CD4-positive, alpha-beta T cell (primary cell): Measurements from ENCODE around the gene ZCCHC13. TPM values are rescaled to one million over a fixed set of nuclear protein-coding genes. Genes with fewer than 3 reads are reported as not detected.

ENCODE experiments used
- ATAC-seq: fragments of 200-7000 bp; cut with Tn5 transposase; one replicate; pipeline ENCODE4 v1.10.0; 2022; ENCODE audit warnings: mild to moderate bottlenecking; ENCODE audit not compliant: poor library complexity
- CTCF ChIA-PET: fragments of 350-600 bp; sonication (Branson Sonifier 250); formaldehyde crosslinking; loops from one replicate; lab custom pipeline; 2021; ENCODE audit warnings: antibody characterized with exemption, inconsistent platforms; lab: Charles Lee
- POLR2A ChIA-PET: fragments of 350-600 bp; sonication (Branson Sonifier 250); formaldehyde crosslinking; loops from one replicate; lab custom pipeline; 2021; ENCODE audit warnings: antibody characterized with exemption, inconsistent platforms; lab: Charles Lee
- DNase-seq, 14 experiments: peaks; one replicate each; pipeline ENCODE4 v3.0.0-alpha.2; 2013 to 2020; ENCODE audit warnings: mixed read lengths in 2 of 14
- H3K27ac ChIP-seq, 2 donors: one replicate each; pipeline versions ENCODE4 v1.5.1 to v1.7.0; 2013; ENCODE audit warnings: low read length in 2 of 2, low read depth in 1 of 2, mild to moderate bottlenecking in 1 of 2
- H3K27me3 ChIP-seq, 2 experiments: 1 replicate in 1 of 2; 2 replicates in 1 of 2; pipeline versions ENCODE4 v1.6.1 to v1.7.0; 2013; ENCODE audit warnings: low read length in 2 of 2, control low read depth in 1 of 2, mild to moderate bottlenecking in 1 of 2, moderate library complexity in 1 of 2; ENCODE audit not compliant: insufficient read depth in 2 of 2, control insufficient read depth in 1 of 2
- H3K36me3 ChIP-seq: one replicate; pipeline ENCODE4 v1.6.1; 2013; ENCODE audit warnings: low read length, control low read depth; ENCODE audit not compliant: insufficient read depth
- H3K4me1 ChIP-seq: one replicate; pipeline ENCODE4 v1.6.1; 2013; ENCODE audit warnings: low read length, control low read depth; ENCODE audit not compliant: insufficient read depth
- H3K4me3 ChIP-seq: one replicate; pipeline ENCODE4 v1.5.1; 2013; ENCODE audit warnings: mild to moderate bottlenecking, low read length, moderate library complexity
- H3K9me3 ChIP-seq, 2 experiments: 1 replicate in 1 of 2; 2 replicates in 1 of 2; pipeline versions ENCODE4 v1.6.1 to v1.7.0; 2013; ENCODE audit warnings: low read length in 2 of 2, mild to moderate bottlenecking in 2 of 2, control low read depth in 1 of 2, moderate library complexity in 1 of 2; ENCODE audit not compliant: control insufficient read depth in 1 of 2, insufficient read depth in 1 of 2
- H3K27ac Mint-ChIP-seq: one replicate; pipeline ENCODE4 v1.8.0; 2020; ENCODE audit warnings: mixed read lengths
- H3K27me3 Mint-ChIP-seq: one replicate; pipeline ENCODE4 v1.8.0; 2021; ENCODE audit warnings: mixed read lengths
- H3K36me3 Mint-ChIP-seq: one replicate; pipeline ENCODE4 v1.8.0; 2021; ENCODE audit warnings: low read depth, mixed read lengths
- H3K4me1 Mint-ChIP-seq: one replicate; pipeline ENCODE4 v1.8.0; 2021; ENCODE audit warnings: low read depth, mixed read lengths
- H3K4me3 Mint-ChIP-seq: one replicate; pipeline ENCODE4 v1.8.0; 2020; ENCODE audit warnings: mild to moderate bottlenecking, mixed read lengths
- H3K9me3 Mint-ChIP-seq: one replicate; pipeline ENCODE4 v1.8.0; 2020; ENCODE audit warnings: mixed read lengths
- intact Hi-C, 2 experiments: fragments of 100-400 bp; cut with DNase I in 1 of 2; cut with micrococcal nuclease in 1 of 2; formaldehyde crosslinking; loops; one replicate each; pipeline versions ENCODE4 v1.15.1 to v1.9.0; 2023 to 2025; cut with DNase I, micrococcal nuclease
- total RNA-seq, 174 experiments: library from RNA in 2 of 174; stranded (reverse) in 2 of 174; gene quantifications; one replicate each; pipeline ENCODE4 v1.2.3 and lab custom pipeline; 2021 to 2026
- TF ChIP-seq, protein P1 (sequence below): fragments of 200-600 bp; IDR thresholded peaks from one replicate; pipeline ENCODE4 v1.8.0; 2022; ENCODE audit warnings: antibody characterized with exemption, mild to moderate bottlenecking

Gene ZCCHC13
- total RNA-seq, 2 experiments from 2014 or later: not detected

DNA sequence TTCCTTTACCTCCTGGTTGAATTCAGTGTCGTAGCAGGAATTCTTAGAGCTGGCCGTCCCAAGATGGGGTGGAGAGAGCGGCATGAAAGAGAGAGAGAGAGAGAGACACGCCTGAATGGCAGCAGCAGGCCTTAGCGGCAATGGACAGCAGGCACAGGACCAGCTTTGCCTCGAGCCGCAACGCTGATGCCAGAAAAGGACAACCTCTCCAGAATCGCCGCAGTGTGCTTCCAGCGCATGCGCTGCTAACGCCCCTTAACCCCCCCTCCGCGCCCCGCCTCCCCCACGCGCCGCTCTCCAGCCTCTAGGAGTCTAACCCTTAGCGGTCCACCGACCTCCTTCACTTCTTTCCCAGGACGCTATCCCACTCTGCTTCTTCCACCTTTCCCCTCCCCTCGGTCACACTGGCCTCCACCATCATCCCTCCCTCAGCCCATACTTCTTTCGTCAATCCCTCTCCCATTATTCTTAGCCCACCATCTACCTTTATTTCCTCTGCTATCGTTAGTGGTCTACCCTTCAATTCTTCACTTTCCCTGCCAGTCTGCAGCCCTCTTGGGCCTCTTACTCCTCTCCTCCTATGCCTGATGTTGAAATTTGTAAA is 10.5 kb upstream of the ZCCHC13 start:
- H3K4me1 ChIP-seq: peaks cover 14% of the 10 kb centered on the region
- H3K4me1 Mint-ChIP-seq: peaks cover 13% of the 10 kb centered on the region
- TF ChIP-seq, protein P1, sequence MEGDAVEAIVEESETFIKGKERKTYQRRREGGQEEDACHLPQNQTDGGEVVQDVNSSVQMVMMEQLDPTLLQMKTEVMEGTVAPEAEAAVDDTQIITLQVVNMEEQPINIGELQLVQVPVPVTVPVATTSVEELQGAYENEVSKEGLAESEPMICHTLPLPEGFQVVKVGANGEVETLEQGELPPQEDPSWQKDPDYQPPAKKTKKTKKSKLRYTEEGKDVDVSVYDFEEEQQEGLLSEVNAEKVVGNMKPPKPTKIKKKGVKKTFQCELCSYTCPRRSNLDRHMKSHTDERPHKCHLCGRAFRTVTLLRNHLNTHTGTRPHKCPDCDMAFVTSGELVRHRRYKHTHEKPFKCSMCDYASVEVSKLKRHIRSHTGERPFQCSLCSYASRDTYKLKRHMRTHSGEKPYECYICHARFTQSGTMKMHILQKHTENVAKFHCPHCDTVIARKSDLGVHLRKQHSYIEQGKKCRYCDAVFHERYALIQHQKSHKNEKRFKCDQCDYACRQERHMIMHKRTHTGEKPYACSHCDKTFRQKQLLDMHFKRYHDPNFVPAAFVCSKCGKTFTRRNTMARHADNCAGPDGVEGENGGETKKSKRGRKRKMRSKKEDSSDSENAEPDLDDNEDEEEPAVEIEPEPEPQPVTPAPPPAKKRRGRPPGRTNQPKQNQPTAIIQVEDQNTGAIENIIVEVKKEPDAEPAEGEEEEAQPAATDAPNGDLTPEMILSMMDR: no peak
- intact Hi-C loops: loop anchor here (2.0 to 10.0 kb wide), 4 partner anchors 319 to 729 kb away; partner anchors contain the start of genes RLIM (in 2 of the 2) and CHIC1 (in 1 of the 2)
- ChIA-PET CTCF (no interaction called here), POLR2A (interaction anchor here (0.6 to 1.9 kb wide), 2 partner anchors 349 to 350 kb away, joined by 3 to 7 read pairs; no protein-coding TSS in a partner anchor)
- peak overlapping the region; percentile 78 for H3K4me3 ChIP-seq
- H3K27me3 Mint-ChIP-seq: no peaks in the 10 kb centered on the region
- H3K36me3 Mint-ChIP-seq: peaks cover 31% of the 10 kb centered on the region
- no peaks in the 10 kb centered on the region for H3K9me3 ChIP-seq
- H3K27ac Mint-ChIP-seq: peak overlapping the region; percentile 98
- no peak for ATAC-seq
- no peak overlapping the region for H3K27ac ChIP-seq
- peak; percentile 40 to 81 (median 58) for DNase-seq
- no peaks in the 10 kb centered on the region for H3K27me3 ChIP-seq
- H3K9me3 Mint-ChIP-seq: no peaks in the 10 kb centered on the region
- H3K36me3 ChIP-seq: peaks cover 1% of the 10 kb centered on the region
- peak overlapping the region; percentile 98 for H3K4me3 Mint-ChIP-seq

- no peak overlapping the region for H3K4me3 ChIP-seq
- ATAC-seq (no peak), DNase-seq (no peak)
- ChIA-PET POLR2A (no interaction called here), CTCF (no interaction called here)
- H3K36me3 ChIP-seq: no peaks in the 10 kb centered on the region
- TF ChIP-seq, protein P1: no peak
- Mint-ChIP-seq H3K27ac (no peak overlapping the region), H3K4me3 (peak overlapping the region; percentile 11), H3K27me3 (no peaks in the 10 kb centered on the region), H3K4me1 (peaks cover 7% of the 10 kb centered on the region), H3K36me3 (peaks cover 27% of the 10 kb centered on the region), H3K9me3 (no peaks in the 10 kb centered on the region)
- H3K27ac ChIP-seq: no peak overlapping the region
- no peaks in the 10 kb centered on the region for H3K27me3 ChIP-seq
- intact Hi-C loops: loop anchor here in 1 of 2 experiments (10.0 kb wide), 2 partner anchors 350 to 730 kb away; partner anchors contain the start of gene CHIC1
- H3K4me1 ChIP-seq: peaks cover 6% of the 10 kb centered on the region
- H3K9me3 ChIP-seq: no peaks in the 10 kb centered on the region
These were observed 8.9 kb upstream of the ZCCHC13 start for GRCh38 chrX:74295101-74295500.

- Mint-ChIP-seq H3K4me1 (no peaks in the 10 kb centered on the region), H3K4me3 (peak overlapping the region; percentile 34), H3K36me3 (peaks cover under 1% of the 10 kb centered on the region), H3K27ac (no peak overlapping the region), H3K27me3 (no peaks in the 10 kb centered on the region), H3K9me3 (no peaks in the 10 kb centered on the region)
- Histone ChIP-seq H3K27ac (no peak overlapping the region), H3K9me3 (no peaks in the 10 kb centered on the region), H3K27me3 (no peaks in the 10 kb centered on the region), H3K4me1 (peaks cover under 1% of the 10 kb centered on the region), H3K4me3 (no peak overlapping the region), H3K36me3 (no peaks in the 10 kb centered on the region)
- intact Hi-C loops: loop anchor here in 1 of 2 experiments (10.0 kb wide), 2 partner anchors 353 to 733 kb away; partner anchors contain the start of gene CHIC1
- DNase-seq (no peak), ATAC-seq (no peak)
- ChIA-PET CTCF (no interaction called here), POLR2A (no interaction called here)
- TF ChIP-seq, protein P1: no peak
These were observed 6.2 kb upstream of the ZCCHC13 start for GRCh38 chrX:74297766-74298165.
